GM10266 (cell line): ENCODE results near the gene ABHD8.

Experiments
- DNase-seq: peaks from one replicate; pipeline ENCODE4 v3.0.0; 2012; ENCODE audit errors: extremely low spot score
- TF ChIP-seq, protein P1 (sequence below): IDR thresholded peaks from 2 replicates; pipeline ENCODE4 v1.5.1; 2012; ENCODE audit warnings: mild to moderate bottlenecking, low read depth; ENCODE audit not compliant: control insufficient read depth, insufficient read depth; ENCODE audit errors: missing control alignments

Gene ABHD8

DNA sequence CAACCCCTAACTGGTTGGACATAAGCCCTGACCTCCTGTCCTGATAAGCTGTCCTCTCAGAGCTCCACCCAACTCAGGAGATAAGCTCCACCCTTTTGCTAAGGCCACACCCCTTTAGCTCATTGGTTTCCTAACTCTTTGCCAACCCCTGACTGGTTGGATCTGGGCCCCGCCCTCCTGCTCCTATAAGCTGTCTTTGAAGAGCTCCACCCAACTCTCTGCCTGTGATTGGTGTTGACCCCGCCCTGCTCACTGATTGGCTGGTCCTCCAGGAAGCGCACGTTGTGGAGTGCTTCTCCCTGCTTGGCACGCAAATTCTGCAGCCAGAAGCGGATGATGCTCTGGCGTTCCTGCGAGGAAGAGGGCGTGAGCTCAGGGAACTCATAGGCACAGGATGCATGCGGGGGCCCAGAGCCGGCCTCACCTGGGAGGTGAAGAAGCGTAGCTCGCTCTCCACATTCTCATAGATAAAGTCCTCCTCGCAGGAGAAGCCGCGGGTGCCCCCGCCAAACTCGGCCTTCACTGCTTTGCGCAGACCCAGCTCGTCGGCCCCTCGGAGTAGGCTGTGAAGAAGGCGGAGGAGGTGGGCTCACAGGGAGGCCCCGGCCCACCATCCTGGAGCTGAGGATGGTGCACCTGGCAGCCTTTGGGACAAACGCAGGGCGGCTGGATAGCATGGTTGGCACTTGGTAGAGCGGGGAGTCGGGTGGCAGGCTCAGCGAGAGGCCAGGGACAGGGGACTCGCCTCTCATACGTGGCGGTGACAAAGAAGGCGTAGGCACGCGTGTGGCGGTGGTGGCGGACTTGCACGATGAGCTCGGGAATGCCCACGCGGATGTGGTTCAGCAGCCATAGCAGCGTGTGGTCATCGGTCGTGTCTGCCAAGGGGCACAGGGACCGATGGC lies 29.7 kb upstream of the ABHD8 start:
- TF ChIP-seq, protein P1, sequence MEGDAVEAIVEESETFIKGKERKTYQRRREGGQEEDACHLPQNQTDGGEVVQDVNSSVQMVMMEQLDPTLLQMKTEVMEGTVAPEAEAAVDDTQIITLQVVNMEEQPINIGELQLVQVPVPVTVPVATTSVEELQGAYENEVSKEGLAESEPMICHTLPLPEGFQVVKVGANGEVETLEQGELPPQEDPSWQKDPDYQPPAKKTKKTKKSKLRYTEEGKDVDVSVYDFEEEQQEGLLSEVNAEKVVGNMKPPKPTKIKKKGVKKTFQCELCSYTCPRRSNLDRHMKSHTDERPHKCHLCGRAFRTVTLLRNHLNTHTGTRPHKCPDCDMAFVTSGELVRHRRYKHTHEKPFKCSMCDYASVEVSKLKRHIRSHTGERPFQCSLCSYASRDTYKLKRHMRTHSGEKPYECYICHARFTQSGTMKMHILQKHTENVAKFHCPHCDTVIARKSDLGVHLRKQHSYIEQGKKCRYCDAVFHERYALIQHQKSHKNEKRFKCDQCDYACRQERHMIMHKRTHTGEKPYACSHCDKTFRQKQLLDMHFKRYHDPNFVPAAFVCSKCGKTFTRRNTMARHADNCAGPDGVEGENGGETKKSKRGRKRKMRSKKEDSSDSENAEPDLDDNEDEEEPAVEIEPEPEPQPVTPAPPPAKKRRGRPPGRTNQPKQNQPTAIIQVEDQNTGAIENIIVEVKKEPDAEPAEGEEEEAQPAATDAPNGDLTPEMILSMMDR = no peak
- peak; percentile 67 for DNase-seq

DNA sequence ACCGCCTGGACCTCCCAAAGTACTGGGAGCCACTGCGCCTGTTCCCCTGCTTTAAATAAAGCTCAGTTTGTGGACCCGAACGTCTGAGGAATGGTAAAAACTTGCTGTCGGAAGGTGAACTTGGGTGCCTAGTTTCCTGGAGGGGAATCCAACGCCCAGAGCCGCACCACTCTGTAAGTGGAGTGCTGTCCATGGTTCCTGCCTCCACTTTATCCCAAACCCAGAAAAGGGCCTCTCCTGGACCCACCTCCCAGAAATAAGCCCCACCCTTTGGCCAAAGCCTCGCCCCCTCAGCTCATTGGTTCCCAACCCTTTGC lies 29.1 kb upstream of the ABHD8 start:
- TF ChIP-seq, protein P1 = no peak
- DNase-seq = no peak

DNA sequence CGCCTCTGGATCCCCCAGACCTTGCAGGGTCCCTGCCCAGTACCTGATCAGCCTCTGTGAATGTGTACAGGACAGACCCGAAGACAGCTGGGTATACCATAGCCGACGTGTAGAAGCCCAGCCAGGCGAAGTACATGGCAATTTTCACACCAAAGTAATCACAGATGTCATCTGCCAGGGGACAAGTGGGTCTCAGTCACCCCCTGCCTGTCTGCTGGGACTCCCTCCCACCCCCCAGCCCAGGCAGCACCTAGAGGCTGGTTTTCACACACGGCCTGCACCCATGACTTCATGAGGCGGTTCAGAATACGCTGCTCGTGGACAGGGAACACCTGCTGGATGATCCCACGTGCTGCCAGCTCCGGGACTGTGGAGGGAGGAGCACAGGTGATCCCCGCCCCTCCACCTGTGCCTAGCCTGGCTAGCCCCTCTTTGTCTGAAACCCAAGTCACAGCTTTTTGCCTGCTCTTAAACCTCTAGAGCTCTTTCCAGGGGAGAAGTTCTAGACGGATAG lies 27.9 kb upstream of the ABHD8 start:
- TF ChIP-seq, protein P1 = no peak
- no peak for DNase-seq

DNA sequence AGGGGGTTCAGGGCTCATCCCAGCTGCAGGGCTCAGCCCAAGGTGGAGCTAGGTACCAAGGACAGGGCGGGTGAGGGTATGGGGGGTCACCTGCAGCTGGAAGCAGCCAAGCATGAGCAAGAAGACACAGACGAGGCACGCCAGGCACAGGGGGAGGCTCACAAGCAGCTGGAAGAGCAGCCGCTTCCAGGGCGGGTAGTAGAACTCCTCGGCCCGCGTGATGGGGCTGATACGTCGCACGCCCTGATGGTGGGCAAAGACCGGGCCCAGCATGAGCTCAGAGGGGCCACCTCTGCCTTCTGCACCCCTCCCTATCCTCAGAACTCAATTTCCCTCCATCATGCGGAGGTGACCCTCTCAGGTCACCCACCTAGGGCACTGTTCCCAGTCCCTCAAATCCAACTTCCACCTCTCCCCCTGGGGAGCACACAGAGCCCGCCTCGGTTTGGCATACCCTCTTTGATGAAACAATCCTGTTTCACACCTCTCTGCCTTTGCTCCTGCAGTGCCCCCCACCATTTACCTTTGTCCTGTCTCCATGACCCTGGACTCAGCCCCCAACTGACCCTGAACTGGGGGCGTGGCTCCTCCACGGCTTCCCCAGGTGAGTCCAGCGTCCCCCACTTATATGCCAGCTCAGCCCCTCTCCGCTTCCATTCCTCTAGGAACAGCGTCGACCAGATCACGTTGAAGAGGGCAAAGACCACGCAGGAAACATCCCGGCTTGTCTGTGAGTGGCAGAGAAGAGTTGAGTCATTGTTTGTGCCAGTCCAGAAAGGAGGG lies 27.2 kb upstream of the ABHD8 start:
- TF ChIP-seq, protein P1 = no peak

DNA sequence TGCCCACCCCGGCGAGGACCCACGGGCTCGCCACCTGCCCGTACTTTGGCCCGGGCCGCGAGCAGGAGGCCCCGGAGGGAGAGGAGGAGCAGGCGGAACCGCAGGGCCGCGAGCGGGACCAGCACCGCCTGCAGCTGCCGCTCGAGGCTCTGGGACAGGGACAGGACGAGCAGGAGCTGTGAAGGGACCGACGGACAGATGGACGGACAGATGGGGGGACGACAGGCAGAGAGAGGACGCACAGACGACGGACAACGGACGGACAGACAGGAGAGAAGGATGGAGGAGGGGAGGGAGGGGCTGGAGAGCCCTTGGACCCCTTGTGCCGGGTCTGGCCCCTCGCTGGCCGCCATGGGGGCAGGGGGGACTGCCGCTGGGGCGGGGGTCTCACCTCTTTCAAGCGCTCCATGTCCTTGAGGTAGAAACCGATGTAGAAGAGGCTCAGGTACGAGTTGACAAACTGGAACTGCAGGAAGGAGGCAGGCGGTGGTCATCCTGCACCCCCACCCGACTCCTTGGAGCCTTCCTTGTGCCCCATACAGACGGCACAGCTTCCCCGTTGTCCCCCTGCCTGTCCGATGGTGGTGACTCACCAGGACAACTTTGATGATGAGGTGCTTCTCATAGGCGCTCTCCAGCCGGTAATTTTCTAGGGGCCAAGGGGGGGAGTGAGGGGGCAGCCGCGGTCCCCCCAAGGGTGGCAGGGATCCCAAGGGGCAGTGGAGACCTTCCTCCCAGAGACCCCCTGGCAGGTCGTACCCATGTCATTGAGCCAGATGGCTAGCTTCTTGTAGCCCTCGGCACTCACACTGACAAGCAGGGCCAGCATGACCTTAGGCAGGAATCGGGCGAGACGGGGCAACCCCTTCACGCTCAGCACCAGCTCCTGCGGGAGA lies 26.4 kb upstream of the ABHD8 start:
- DNase-seq = no peak

More for the DNA sequence above, 27.2 kb upstream of the ABHD8 start:
- no peak for DNase-seq

More for the DNA sequence above, 26.4 kb upstream of the ABHD8 start:
- TF ChIP-seq, protein P1 = no peak
